Activated T-helper 1 cell treated with Interleukin-2 at 50 U/mL for 16 hours (primary cell): ENCODE data around the gene ARMC12.

Experiments used
- DNase-seq: peaks from one replicate; pipeline ENCODE4 v3.0.0-alpha.2; 2020; ENCODE audit warnings: low read depth

ARMC12 gene

DNA sequence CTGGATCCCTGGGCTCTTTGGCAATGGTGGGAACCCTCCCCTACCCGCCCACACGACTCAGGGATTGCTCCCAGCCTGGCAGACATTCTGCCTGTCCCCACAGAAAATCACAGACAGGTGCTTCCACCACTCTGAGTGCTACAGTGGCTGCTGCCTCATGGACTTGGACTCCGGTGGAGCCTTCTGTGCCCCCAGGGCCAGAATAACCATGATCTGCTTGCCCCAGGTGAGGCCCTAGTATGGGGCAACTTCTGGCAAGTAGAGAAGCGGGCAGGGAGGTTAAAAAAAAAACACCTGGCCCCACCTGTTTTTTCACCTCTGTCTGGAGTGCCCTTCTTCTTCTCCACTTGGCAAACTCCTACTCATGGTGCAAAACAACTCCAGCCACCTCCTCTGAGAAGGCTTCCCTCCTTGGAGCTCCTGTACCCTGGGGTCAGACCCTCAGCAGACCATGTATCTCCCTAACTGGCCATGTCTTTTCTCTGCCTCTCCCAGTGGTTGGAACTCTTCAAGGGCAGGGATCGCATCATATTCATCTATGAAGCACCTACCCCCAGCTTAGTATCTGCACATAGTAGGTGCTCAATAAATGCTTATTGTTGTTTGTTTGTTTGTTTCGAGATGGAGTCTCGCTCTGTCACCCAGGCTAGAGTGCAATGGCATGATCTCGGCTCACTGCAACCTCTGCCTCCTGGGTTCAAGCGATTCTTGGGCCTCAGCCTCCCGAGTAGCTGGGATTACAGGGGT is 40.7 kb downstream of the ARMC12 start:
- DNase-seq = no peak

DNA sequence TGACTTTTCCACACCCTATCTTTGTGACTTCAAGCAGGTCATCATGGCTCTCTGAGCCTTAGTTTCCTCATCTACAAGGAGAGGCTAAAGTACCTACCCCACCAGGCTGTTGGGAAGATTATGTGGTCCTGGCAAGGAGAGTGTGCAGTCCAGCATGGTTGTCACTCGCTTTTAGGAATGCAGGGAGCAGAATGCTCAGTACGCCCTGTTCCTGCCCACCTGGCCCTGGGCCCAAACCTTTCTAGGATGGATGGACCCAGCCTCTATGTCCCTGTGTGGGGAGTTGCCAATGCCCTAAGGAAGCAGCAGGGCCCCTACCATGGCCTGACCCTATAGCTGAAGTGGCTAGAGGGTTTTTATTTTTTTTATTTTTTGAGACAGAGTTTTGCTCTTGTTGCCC is 41.6 kb downstream of the ARMC12 start:
- DNase-seq = no peak

DNA sequence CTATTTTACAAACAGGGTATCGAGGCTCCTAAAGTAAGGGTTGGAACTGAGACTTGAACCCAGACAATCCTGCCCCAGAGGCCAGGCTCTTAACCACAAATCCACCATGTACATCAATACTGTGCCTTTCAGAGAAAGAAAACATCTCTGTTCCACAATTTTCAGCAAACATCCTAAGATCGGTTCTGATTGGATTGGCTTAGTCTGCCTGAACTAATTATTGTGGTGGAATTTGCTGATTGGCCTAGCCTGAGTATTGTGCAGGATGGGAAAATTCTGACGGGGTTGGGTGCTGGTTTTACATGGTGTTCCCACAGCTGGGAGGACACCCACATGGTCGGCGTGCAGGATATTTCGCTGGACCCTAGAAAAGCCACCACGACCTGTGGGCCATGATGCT is 43.9 kb downstream of the ARMC12 start, which contains the start of gene CLPSL1:
CLPSL1 (plus strand) TSS at position 301 of the 400 bp plus-strand sequence; CDS start at position 393, 92 bp downstream.
- no peak for DNase-seq

DNA sequence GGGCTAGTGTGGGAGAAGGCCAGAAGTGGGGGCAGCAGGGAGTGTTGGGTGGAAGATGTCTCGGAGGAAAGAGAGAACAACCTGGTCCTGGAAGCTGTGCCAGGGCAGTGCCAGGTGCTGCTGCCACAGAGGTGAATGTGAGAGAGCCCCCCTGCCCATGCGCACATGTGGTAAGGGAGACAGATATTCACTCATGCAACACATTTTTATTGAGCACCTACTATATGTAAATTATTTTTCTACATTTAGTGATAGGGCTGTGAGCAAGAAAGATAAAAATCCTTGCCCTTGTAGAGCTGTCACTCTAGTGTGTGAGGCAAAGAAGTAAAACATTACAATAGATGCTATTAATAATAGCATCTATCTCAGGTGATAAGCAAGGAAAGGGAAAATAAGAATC is 44.5 kb downstream of the ARMC12 start:
- DNase-seq = no peak

DNA sequence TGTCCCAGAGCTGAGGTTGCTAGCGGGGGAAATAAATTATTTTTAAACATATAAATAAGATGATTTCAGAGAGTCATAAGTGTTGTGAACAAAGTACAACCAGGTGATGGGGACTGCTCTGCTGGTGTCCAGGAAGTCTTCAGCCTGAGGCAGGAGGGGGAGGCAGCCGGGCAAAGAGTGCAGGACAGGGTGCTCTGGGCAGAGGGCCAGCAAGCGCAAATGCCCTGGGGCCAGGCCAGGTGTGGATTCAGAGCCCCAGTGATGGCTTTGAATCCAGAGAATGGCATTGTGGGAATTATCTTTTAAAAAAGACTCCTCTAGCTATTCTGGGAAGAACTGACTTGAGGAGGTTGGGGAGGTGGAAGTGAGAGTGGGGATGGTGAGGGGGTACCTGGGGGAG is 45.6 kb downstream of the ARMC12 start:
- DNase-seq = no peak

DNA sequence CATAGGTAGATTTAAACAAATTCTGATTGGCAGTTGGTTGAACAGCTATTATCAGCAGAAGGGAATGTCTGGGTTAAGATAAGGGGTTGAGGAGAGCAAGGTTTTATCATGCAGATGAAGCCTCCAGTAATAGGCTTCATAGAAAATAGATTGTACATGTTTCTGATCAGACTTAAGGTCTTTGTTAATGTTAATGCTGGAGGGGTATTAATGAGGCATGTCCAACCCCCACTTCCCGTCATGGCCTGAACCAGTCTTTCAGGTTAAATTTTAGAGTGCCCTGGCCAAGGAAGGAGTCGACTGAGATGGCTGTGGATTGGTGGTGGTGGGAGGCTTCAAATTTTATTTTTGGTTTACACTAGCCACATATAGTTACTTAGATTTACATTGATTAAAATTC is 47.4 kb downstream of the ARMC12 start:
- no peak for DNase-seq

DNA sequence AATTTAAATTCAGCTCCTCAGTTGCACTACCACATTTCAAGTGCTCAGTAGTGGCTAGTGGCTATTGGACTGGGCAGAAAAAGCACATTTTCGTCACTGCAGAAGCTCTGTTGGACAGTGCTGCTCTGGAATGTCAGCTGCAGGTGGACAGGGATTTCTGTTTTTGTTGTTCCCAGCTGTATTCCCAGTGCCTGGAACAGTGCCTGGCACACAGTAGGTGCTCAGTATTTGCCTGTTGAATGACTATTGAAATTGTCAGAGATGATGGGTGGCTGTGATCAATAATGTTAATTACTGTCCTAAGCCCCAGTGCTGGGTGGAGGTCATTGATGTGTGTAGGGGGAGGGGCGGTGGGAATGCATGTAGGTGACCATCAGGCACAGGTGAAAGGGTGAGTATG is 49.4 kb downstream of the ARMC12 start:
- no peak for DNase-seq

DNA sequence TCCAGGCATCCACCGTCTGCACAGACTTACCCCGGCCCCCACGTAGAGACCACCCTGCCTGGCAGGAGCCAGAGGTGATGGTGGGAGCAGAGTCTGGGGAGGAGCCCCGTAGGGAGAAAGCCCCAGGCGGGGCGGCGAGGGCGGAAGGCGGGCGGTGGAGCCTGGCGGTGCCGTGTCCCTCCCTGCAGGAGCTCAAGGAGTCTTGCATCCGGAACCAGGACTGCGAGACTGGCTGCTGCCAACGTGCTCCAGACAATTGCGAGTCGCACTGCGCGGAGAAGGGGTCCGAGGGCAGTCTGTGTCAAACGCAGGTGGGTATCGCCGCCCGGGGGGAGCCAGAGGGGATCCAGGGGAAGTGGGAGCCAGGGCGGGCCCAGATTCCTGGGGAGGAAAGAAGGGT is 50.0 kb downstream of the ARMC12 start:
- DNase-seq = no peak

DNA sequence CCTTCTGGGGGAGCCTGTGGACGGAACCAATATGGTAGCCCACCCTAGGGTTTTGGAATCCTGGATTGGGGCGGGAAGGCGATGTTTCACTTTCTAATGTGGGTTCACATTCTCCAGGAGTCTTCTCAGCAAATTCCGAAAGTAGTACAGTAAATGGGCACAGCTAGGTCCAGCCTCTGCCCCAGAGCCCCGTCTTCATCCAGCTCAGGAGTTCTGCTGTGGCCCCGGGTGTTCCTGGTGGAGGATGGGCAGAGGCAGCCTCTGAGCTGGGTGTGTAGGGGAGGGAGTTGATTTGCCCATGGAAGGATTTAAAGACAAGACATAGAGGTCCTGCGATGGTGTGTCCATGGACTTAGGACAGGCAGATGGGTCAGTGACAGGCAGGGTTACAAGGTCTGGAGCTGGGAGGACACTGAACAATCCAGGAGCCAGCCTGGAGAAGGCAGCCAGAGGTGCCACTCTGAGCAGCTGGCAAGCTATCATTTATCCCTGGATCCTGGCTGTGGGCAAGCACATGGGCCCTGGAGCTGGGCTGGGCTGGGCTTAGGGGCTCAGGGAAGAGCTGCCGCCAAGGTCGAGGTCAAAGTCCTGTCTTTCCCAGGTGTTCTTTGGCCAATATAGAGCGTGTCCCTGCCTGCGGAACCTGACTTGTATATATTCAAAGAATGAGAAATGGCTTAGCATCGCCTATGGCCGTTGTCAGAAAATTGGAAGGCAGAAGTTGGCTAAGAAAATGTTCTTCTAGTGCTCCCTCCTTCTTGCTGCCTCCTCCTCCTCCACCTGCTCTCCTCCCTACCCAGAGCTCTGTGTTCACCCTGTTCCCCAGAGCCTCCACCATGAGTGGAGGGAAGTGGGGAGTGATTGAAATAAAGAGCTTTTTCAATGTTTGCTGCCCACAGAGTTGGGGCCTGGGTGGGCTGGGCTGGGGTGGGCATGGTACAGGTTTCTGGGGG is 50.7 kb downstream of the ARMC12 start:
- DNase-seq = no peak

DNA sequence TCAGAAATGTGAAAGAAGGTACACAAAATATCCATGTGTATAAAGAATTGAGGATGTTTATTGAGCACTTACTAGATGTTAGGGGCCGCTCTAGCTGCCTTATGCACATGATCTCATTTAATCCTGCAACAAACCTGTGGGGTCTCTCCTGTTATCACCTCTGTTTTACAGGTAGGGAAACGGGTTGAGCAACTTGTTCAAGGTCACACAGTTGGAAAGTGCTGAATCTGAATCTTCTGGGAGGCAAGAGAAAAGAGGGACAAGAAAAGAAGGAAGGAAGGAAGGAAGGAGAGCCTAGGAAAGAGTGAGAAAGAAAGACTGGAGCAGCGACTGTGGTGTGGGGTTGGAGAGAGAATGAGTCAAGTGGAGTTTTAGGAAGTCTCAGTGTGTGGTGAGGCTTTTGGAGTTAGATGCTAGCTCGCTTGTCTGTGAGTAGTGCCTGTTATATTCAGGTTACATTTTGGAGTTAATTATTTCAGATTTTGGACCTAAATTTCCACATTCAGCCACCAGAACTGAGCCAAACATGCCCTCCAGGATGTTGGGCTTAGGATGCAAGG is 51.7 kb downstream of the ARMC12 start:
- no peak for DNase-seq

DNA sequence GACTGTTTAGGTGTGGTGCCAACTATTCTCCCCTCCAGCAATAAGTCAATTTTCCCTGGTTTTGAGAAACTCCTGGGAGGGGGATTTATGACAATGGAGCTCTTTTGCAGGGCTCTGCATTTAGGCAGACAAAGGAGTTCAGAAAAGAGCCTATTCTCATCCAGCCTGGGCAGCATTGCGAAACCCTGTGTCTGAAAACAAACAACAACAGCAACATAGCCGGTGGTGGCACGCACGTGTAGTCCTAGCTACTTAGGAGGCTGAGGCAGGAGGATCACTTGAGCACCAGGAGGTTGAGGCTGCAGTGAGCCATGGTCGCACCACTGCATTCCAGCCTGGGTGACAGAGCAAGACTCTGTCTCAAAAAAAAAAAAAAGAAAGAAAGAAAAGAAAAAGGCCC is 53.9 kb downstream of the ARMC12 start:
- DNase-seq = no peak

DNA sequence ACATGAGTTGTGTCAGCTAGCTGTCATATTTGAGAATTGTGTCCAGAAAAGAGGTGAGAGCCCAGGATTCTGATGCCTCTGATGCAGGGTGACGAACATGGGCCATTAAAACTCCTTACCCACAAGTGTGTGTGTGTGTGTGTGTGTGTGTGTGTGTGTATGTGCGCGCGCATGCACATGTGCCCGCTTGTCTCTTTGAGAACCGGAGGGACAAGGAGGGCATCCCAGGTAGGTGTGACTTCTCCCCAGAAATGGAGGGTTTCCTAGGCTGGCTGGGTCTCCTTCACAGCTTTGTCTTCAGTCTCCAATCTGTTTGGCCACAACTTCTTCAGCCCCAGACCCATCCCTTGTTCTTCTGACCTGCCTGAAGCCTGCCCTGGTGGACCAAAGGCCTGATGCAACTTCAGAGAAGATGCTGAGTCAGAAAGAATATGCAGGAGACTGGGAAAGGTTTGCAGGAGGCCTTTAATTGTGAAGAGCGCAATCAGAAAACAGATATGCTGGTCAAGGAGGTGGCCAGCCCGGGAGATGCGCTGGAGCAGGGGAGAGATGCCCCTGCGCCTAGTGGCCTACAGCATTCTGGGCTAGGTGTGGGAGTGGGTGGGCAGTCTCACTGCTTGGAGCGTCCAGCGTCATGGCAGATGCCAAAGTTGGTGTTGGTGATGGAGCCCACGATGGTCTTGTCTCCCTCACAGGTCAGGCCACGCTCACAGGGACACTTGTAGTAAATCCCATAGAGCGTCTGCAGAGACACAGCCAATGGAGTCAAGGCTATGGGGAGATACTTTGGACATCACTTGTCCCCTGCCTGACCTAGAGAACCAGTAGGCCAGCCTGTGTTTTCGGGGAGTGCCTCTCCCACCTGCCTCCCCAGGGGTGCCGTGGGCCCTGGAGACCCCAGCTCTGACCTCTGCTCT is 58.0 kb downstream of the ARMC12 start:
- no peak for DNase-seq

DNA sequence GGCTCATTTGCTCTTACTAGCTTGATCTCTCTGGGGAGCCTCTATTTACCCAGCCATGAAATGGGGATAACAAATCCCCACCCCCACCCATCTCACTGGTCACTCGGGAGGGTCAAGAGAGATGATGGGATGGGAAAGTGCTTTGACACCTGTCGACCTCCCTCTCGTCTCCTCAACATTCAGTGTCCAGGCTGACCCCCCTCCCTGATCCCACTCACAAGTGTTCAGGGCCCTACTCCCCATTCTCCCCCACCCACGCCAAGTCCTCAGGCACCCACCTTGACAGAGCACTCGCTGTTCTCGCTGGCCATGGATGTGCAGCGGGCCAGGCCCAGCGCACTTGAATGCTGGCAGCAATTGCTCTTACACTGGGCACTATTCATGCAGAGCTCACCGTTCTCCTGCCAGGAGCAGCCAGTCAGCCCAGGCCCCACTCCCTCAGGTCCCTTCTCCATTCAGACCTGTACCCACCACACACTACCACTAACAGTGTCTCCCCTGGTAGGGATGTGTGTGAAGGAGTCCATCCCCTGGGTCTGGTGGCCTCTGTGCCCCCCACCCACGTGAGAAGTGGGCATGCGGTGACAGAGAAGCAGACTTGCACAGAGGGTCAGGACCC is 58.7 kb downstream of the ARMC12 start:
- DNase-seq = no peak

DNA sequence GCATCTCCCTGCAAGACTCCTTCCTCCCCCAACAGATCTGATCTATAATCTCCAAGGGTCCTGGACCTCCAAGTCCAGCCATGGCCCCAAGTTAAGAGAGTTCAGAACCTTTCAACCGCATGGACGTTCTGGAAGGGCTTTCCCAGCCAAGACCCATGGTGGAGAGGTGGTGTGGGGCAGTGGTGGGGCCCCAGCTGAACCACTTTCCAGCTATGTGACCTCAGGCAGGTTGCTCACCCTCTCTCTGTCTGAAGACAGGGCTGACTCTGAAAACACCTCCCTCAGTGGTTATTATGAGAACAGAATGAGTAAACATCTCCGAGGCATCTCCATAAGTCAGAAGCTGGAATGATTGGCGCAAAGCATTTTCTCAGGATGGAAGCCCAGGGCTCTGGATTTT is 59.4 kb downstream of the ARMC12 start:
- DNase-seq = no peak

DNA sequence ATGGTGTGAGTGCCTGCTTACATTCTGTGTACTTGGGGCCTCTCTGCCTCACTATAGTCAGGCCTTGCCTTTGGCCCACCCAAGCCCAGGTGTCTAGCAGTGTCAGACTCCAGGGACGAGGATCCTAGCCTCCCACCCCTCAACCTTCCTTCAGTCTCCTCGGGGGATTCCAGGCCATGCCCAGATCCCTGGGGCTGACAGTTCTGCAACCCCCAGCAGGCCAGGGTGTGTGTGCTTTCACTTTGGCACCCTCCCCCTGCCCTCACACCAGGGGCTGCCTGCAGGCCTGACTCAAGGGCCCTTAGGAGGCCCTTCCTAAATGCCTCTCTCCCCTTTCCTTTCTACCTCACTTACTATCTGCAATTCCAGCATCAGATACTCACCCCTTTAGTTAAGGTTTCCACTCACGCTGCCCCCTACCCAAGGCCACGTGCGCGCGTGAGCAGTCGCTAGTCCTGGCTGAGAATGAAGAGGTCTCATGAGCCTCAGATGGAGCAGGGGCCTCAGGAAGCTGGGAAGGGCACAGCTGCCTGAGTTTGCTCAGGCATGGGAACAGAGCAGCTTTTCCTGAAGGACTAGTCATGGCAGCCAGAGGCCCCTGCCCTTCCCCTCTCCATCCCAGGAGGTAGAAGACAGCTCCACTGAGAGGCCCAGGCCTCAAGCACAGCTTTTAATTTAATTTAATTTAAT is 61.1 kb downstream of the ARMC12 start:
- no peak for DNase-seq
